Sigmoid colon (tissue), 7 donors: ENCODE data around the gene PCBD1. TPM values are rescaled to one million over a fixed set of nuclear protein-coding genes. Genes with fewer than 3 reads are reported as not detected.
A peak's percentile ranks its signal among the peaks of the same experiment; 100 is the strongest.
"Not testable (repeated sequence)": the region's sequence is repeated elsewhere in the genome, so short reads cannot be mapped to it uniquely, and the experiment has no call there.

Source experiments
- DNase-seq: peaks from one replicate; pipeline ENCODE4 v3.0.0-alpha.2; 2019
- H3K27ac ChIP-seq, 4 donors: fragments of 200-600 bp; sonication (generic); one replicate each; pipeline ENCODE4 v1.5.1; 2016 to 2019; ENCODE audit warnings: mild to moderate bottlenecking in 1 of 4
- H3K27me3 ChIP-seq, 3 donors: fragments of 200-600 bp; sonication (generic); one replicate each; pipeline ENCODE4 v1.5.1; 2019; ENCODE audit warnings: mild to moderate bottlenecking in 1 of 3
- H3K36me3 ChIP-seq, 4 donors: fragments of 200-600 bp; sonication (generic); one replicate each; pipeline ENCODE4 v1.5.1; 2016 to 2019
- H3K4me1 ChIP-seq, 4 donors: fragments of 200-600 bp; sonication (generic); one replicate each; pipeline ENCODE4 v1.5.1; 2017 to 2019
- H3K4me3 ChIP-seq, 4 donors: fragments of 200-600 bp; sonication (generic); one replicate each; pipeline ENCODE4 v1.5.1; 2017 to 2019; ENCODE audit warnings: mild to moderate bottlenecking in 2 of 4, moderate library complexity in 1 of 4
- H3K9me3 ChIP-seq, 4 donors: fragments of 200-600 bp in 3 of 4; sonication (generic) in 3 of 4; one replicate each; pipeline versions ENCODE4 v1.5.1 to v1.6.1; 2013 to 2019
- CTCF ChIP-seq, 4 experiments: fragments of 450-650 bp in 3 of 4; fragments of 200-600 bp in 1 of 4; IDR thresholded peaks; one replicate each; pipeline ENCODE4 v1.5.1; 2016 to 2019; ENCODE audit warnings: antibody characterized with exemption in 4 of 4, mild to moderate bottlenecking in 3 of 4, moderate library complexity in 2 of 4
- EP300 ChIP-seq, 4 donors: sonication (generic); formaldehyde crosslinking; IDR thresholded peaks; one replicate each; pipeline ENCODE4 v1.6.1; 2017; ENCODE audit warnings: antibody characterized with exemption in 4 of 4
- POLR2A ChIP-seq, 2 donors: fragments of 450-650 bp; IDR thresholded peaks; one replicate each; pipeline ENCODE4 v1.6.1; 2016; ENCODE audit warnings: antibody characterized with exemption in 2 of 2, mild to moderate bottlenecking in 2 of 2, moderate library complexity in 2 of 2
- POLR2AphosphoS5 ChIP-seq, 4 donors: sonication (generic); formaldehyde crosslinking; IDR thresholded peaks; one replicate each; pipeline ENCODE4 v1.6.1; 2017; ENCODE audit warnings: antibody characterized with exemption in 4 of 4
- WGBS, 2 donors: extraction: QIAGEN DNeasy Blood & Tissue Kit; methylation state at CpG; one replicate each; pipeline ENCODE4 v1.1.7; 2013; 5-methylcytosine and 5-hydroxymethylcytosine counted together
- intact Hi-C: fragments of 100-400 bp; cut with DNase I; formaldehyde crosslinking; loops from one replicate; pipeline ENCODE4 v1.15.1; 2023
- polyA plus RNA-seq, 3 donors: library from polyadenylated mRNA; stranded (reverse); fragments of 200-250 nt; gene quantifications; one replicate each; pipeline ENCODE4 v1.2.3, GENCODE V29; 2013
- total RNA-seq, 4 donors: library from RNA; depleted of rRNA; stranded (reverse); fragments of >200 nt; gene quantifications; one replicate each; pipeline ENCODE4 v1.1.0, GENCODE V29; 2016
- donor health status: healthy with polysubstance abuse.
- donor health status: Bipolar disorder and iron deficiency.
- donor health status: healthy.

The PCBD1 gene
- total and polyA plus RNA-seq, 7 donors, result 82.5 to 135 (median 98.1) TPM

GRCh38 chr10:70925377-70926225 lies 37.2 kb upstream of the PCBD1 start:
- Histone ChIP-seq H3K36me3 (no peaks in the 10 kb centered on the region), H3K9me3 (no peaks in the 10 kb centered on the region), H3K27me3 (no peaks in the 10 kb centered on the region), H3K27ac (no peak overlapping the region), H3K4me3 (no peak overlapping the region), H3K4me1 (peaks cover 0 to 15% (median 7%) of the 10 kb centered on the region in 4 donors)
- TF ChIP-seq EP300 (IDR thresholded peaks at IDR 0.05), result no peak
- peak; percentile 82 to 98 (median 90) for TF ChIP-seq CTCF (IDR thresholded peaks at IDR 0.05)
- TF ChIP-seq POLR2AphosphoS5 (IDR thresholded peaks at IDR 0.05), result no peak
- no peak for TF ChIP-seq POLR2A (IDR thresholded peaks at IDR 0.05)
- WGBS, 2 donors, result 23 to 31% methylated on average over 22 of the region's 22 CpGs
- DNase-seq, result no peak
- intact Hi-C loops, result loop anchor here (1.0 to 5.0 kb wide), 2 partner anchors 342 to 360 kb away; no protein-coding TSS in a partner anchor

- intact Hi-C loops, result no loop called here
- WGBS, 2 donors, result 60 to 79% methylated on average over 8 of the region's 8 CpGs
- Histone ChIP-seq H3K4me3 (no peak overlapping the region), H3K36me3 (no peaks in the 10 kb centered on the region), H3K4me1 (peaks cover 0 to 6% (median 0%) of the 10 kb centered on the region in 4 donors), H3K27me3 (peaks cover 0 to 11% (median 0%) of the 10 kb centered on the region in 3 donors), H3K9me3 (no peaks in the 10 kb centered on the region), H3K27ac (no peak overlapping the region)
- no peak for DNase-seq
- TF ChIP-seq EP300 (IDR thresholded peaks at IDR 0.05) (no peak), CTCF (IDR thresholded peaks at IDR 0.05) (no peak), POLR2A (IDR thresholded peaks at IDR 0.05) (no peak)
Measured at GRCh38 chr10:70923696-70924095, 35.3 kb upstream of the PCBD1 start.

GRCh38 chr10:70921285-70921684 lies 32.9 kb upstream of the PCBD1 start:
- intact Hi-C loops, result no loop called here
- Histone ChIP-seq H3K36me3 (no peaks in the 10 kb centered on the region), H3K27me3 (peaks cover 0 to 11% (median 0%) of the 10 kb centered on the region in 3 donors), H3K4me1 (peaks cover 0 to 6% (median 0%) of the 10 kb centered on the region in 4 donors), H3K27ac (no peak overlapping the region), H3K9me3 (no peaks in the 10 kb centered on the region), H3K4me3 (no peak overlapping the region)
- TF ChIP-seq EP300 (IDR thresholded peaks at IDR 0.05) (no peak), POLR2A (IDR thresholded peaks at IDR 0.05) (no peak), CTCF (IDR thresholded peaks at IDR 0.05) (no peak), POLR2AphosphoS5 (IDR thresholded peaks at IDR 0.05) (no peak)
- no peak for DNase-seq
- 28 to 57% methylated on average over 1 of the region's 1 CpG for WGBS, 2 donors

GRCh38 chr10:70920519-70920918 lies 32.2 kb upstream of the PCBD1 start:
- no peak for TF ChIP-seq POLR2AphosphoS5 (IDR thresholded peaks at IDR 0.05)
- TF ChIP-seq CTCF (IDR thresholded peaks at IDR 0.05), result no peak
- TF ChIP-seq POLR2A (IDR thresholded peaks at IDR 0.05), result no peak
- TF ChIP-seq EP300 (IDR thresholded peaks at IDR 0.05), result no peak
- Histone ChIP-seq H3K4me1 (peaks cover 0 to 2% (median 0%) of the 10 kb centered on the region in 4 donors), H3K9me3 (no peaks in the 10 kb centered on the region), H3K27me3 (peaks cover 0 to 11% (median 0%) of the 10 kb centered on the region in 3 donors), H3K4me3 (no peak overlapping the region), H3K27ac (no peak overlapping the region), H3K36me3 (no peaks in the 10 kb centered on the region)
- 10 to 48% methylated on average over 4 of the region's 4 CpGs for WGBS, 2 donors
- intact Hi-C loops, result no loop called here
- no peak for DNase-seq

GRCh38 chr10:70919906-70920305 lies 31.5 kb upstream of the PCBD1 start:
- intact Hi-C loops, H3K27ac ChIP-seq, H3K36me3 ChIP-seq, H3K4me1 ChIP-seq, DNase-seq, H3K9me3 ChIP-seq, H3K4me3 ChIP-seq: not testable (repeated sequence)
- peaks cover 0 to 11% (median 0%) of the 10 kb centered on the region in 3 donors for H3K27me3 ChIP-seq
- 77 to 90% methylated on average over 10 of the region's 10 CpGs for WGBS, 2 donors
